ENCODE results near the gene KCNAB1.

KCNAB1 gene

GRCh38 chr3:156150434-156151066, 30.2 kb downstream of the KCNAB1 start:
- Histone ChIP-seq H3K4me1 (peaks cover 0 to 97% (median 47%) of the 10 kb centered on the region in 4 donors), H3K27me3 (no peaks in the 10 kb centered on the region), H3K27ac (peak overlapping the region; percentile 70 to 73), H3K36me3 (no peaks in the 10 kb centered on the region), H3K4me3 (peak overlapping the region in 1 of 2 donors; percentile 58), H3K9me3 (no peaks in the 10 kb centered on the region)
- DNase-seq, result peak in 1 of 2 donors; percentile 74
- peak; percentile 90 to 91 for TF ChIP-seq CTCF (IDR thresholded peaks at IDR 0.05)
- intact Hi-C loops (cut with DNase I; ENCODE audit: low total_unique reads), result loop anchor here (10.0 kb wide), 1 partner anchor 524 kb away; the partner anchor contains the start of gene TIPARP

GRCh38 chr3:156151824-156152428, 31.5 kb downstream of the KCNAB1 start:
- no peaks in the 10 kb centered on the region for H3K27me3 ChIP-seq
- peak overlapping the region; percentile 3 to 5 for H3K4me3 ChIP-seq
- DNase-seq, result peak; percentile 59 to 81
- H3K9me3 ChIP-seq, result no peaks in the 10 kb centered on the region
- intact Hi-C loops (cut with DNase I; ENCODE audit: low total_unique reads), result loop anchor here (2.0 to 10.0 kb wide), 2 partner anchors 357 to 523 kb away; partner anchors contain the start of gene TIPARP
- H3K36me3 ChIP-seq, result no peaks in the 10 kb centered on the region
- peak; percentile 73 to 77 for TF ChIP-seq CTCF (IDR thresholded peaks at IDR 0.05)
- peak overlapping the region; percentile 70 to 73 for H3K27ac ChIP-seq
- peaks cover 0 to 97% (median 46%) of the 10 kb centered on the region in 4 donors for H3K4me1 ChIP-seq

GRCh38 chr3:156158656-156159295, 38.4 kb downstream of the KCNAB1 start:
- no peak overlapping the region for H3K27ac ChIP-seq
- no peak for TF ChIP-seq CTCF (IDR thresholded peaks at IDR 0.05)
- no peaks in the 10 kb centered on the region for H3K9me3 ChIP-seq
- no peak for DNase-seq
- H3K4me3 ChIP-seq, result no peak overlapping the region
- intact Hi-C loops (cut with DNase I; ENCODE audit: low total_unique reads), result loop anchor here (10.0 kb wide), 1 partner anchor 516 kb away; the partner anchor contains the start of gene TIPARP
- H3K36me3 ChIP-seq, result no peaks in the 10 kb centered on the region
- peaks cover 0 to 94% (median 14%) of the 10 kb centered on the region in 4 donors for H3K4me1 ChIP-seq
- H3K27me3 ChIP-seq, result no peaks in the 10 kb centered on the region

GRCh38 chr3:156160647-156161046, 40.3 kb downstream of the KCNAB1 start:
- H3K4me3 ChIP-seq, result peak overlapping the region in 1 of 2 donors; percentile 20
- no peaks in the 10 kb centered on the region for H3K27me3 ChIP-seq
- no peak for TF ChIP-seq CTCF (IDR thresholded peaks at IDR 0.05)
- no peaks in the 10 kb centered on the region for H3K9me3 ChIP-seq
- intact Hi-C loops (cut with DNase I; ENCODE audit: low total_unique reads), result no loop called here
- H3K36me3 ChIP-seq, result no peaks in the 10 kb centered on the region
- peaks cover 0 to 77% (median 9%) of the 10 kb centered on the region in 4 donors for H3K4me1 ChIP-seq
- no peak overlapping the region for H3K27ac ChIP-seq
- DNase-seq, result no peak

GRCh38 chr3:156161172-156161571, 40.8 kb downstream of the KCNAB1 start:
- H3K27ac ChIP-seq, result no peak overlapping the region
- no peak for DNase-seq
- no peaks in the 10 kb centered on the region for H3K27me3 ChIP-seq
- no peaks in the 10 kb centered on the region for H3K36me3 ChIP-seq
- intact Hi-C loops (cut with DNase I; ENCODE audit: low total_unique reads), result no loop called here
- H3K4me1 ChIP-seq, result peaks cover 0 to 72% (median 9%) of the 10 kb centered on the region in 4 donors
- H3K9me3 ChIP-seq, result no peaks in the 10 kb centered on the region
- H3K4me3 ChIP-seq, result no peak overlapping the region
- no peak for TF ChIP-seq CTCF (IDR thresholded peaks at IDR 0.05)

All from tibial artery (tissue), 4 donors.